GM10266 (cell line): ENCODE data around the gene MC2R.

Experiments used
- DNase-seq: peaks from one replicate; pipeline ENCODE4 v3.0.0; 2012; ENCODE audit errors: extremely low spot score
- TF ChIP-seq, protein P1 (sequence below): IDR thresholded peaks from 2 replicates; pipeline ENCODE4 v1.5.1; 2012; ENCODE audit warnings: mild to moderate bottlenecking, low read depth; ENCODE audit not compliant: control insufficient read depth, insufficient read depth; ENCODE audit errors: missing control alignments

The MC2R gene

GRCh38 chr18:13930964-13931363 lies 15.6 kb upstream of the MC2R start:
- TF ChIP-seq, protein P1, sequence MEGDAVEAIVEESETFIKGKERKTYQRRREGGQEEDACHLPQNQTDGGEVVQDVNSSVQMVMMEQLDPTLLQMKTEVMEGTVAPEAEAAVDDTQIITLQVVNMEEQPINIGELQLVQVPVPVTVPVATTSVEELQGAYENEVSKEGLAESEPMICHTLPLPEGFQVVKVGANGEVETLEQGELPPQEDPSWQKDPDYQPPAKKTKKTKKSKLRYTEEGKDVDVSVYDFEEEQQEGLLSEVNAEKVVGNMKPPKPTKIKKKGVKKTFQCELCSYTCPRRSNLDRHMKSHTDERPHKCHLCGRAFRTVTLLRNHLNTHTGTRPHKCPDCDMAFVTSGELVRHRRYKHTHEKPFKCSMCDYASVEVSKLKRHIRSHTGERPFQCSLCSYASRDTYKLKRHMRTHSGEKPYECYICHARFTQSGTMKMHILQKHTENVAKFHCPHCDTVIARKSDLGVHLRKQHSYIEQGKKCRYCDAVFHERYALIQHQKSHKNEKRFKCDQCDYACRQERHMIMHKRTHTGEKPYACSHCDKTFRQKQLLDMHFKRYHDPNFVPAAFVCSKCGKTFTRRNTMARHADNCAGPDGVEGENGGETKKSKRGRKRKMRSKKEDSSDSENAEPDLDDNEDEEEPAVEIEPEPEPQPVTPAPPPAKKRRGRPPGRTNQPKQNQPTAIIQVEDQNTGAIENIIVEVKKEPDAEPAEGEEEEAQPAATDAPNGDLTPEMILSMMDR: no peak
- no peak for DNase-seq

GRCh38 chr18:13923221-13923620 lies 7.9 kb upstream of the MC2R start:
- TF ChIP-seq, protein P1: no peak
- no peak for DNase-seq

GRCh38 chr18:13918898-13919297 lies 3.6 kb upstream of the MC2R start:
- DNase-seq: no peak
- TF ChIP-seq, protein P1: no peak

DNA sequence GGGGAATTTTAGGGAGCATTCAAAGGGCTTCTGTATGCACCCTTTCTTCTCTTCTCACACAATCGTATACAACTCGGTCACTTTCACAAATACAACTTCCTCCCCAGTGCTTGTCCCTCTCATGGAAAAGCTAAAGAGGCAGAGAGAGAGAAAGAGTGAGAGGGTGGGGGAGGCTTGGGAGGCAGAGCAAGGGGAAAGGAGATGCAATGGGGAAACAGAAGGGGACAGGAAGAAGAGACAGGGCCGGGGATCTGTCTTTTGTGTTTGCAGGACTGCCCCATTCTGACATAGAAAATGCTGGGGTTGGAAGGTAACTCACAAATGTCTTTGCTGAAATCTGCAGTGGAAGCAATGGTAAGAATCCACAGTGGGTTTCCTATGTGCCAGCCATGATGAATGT lies 2.1 kb upstream of the MC2R start:
- TF ChIP-seq, protein P1: no peak
- no peak for DNase-seq

GRCh38 chr18:13916559-13916958 lies 1.2 kb upstream of the MC2R start:
- TF ChIP-seq, protein P1: no peak
- DNase-seq: no peak

GRCh38 chr18:13915995-13916431 lies 677 bp upstream of the MC2R start:
- no peak for DNase-seq
- TF ChIP-seq, protein P1: no peak

- DNase-seq: no peak
- TF ChIP-seq, protein P1: no peak
Observed at GRCh38 chr18:13914756-13915155, 580 bp downstream of the MC2R start.
